Spleen (tissue), 7 donors: ENCODE data around the gene DMD.

Source experiments
- POLR2A ChIP-seq, 3 donors: fragments of 450-650 bp; IDR thresholded peaks; one replicate each; pipeline ENCODE4 v1.5.1; 2017; ENCODE audit warnings: antibody characterized with exemption in 3 of 3, mild to moderate bottlenecking in 1 of 3
- POLR2AphosphoS5 ChIP-seq, 3 donors: sonication (generic); formaldehyde crosslinking; IDR thresholded peaks; one replicate each; pipeline ENCODE4 v1.5.1; 2017; ENCODE audit warnings: antibody characterized with exemption in 3 of 3
- TF ChIP-seq, protein P1 (sequence below), 11 experiments: fragments of 200-600 bp in 7 of 11; fragments of 450-650 bp in 4 of 11; sonication (generic) in 4 of 11; IDR thresholded peaks in 8 of 11; conservative IDR thresholded peaks in 3 of 11; 1 replicate in 7 of 11; 2 replicates in 4 of 11; pipeline versions ENCODE4 v1.4.0 to v1.8.0; 2016 to 2021; ENCODE audit warnings: antibody characterized with exemption in 11 of 11, inconsistent platforms in 4 of 11, mild to moderate bottlenecking in 1 of 11
- donor health status: DM: no; HTN: no; CAD: no; lungs with moderate emphysema.
- donor health status: DM: no; HTN: no; CAD: no.
- donor health status: DM: no; HTN: no; CAD: no.

GRCh38 chrX:31934842-31935370 lies 1276.4 kb downstream of the DMD start:
- no peak for TF ChIP-seq POLR2A (IDR thresholded peaks at IDR 0.05)
- TF ChIP-seq, protein P1, sequence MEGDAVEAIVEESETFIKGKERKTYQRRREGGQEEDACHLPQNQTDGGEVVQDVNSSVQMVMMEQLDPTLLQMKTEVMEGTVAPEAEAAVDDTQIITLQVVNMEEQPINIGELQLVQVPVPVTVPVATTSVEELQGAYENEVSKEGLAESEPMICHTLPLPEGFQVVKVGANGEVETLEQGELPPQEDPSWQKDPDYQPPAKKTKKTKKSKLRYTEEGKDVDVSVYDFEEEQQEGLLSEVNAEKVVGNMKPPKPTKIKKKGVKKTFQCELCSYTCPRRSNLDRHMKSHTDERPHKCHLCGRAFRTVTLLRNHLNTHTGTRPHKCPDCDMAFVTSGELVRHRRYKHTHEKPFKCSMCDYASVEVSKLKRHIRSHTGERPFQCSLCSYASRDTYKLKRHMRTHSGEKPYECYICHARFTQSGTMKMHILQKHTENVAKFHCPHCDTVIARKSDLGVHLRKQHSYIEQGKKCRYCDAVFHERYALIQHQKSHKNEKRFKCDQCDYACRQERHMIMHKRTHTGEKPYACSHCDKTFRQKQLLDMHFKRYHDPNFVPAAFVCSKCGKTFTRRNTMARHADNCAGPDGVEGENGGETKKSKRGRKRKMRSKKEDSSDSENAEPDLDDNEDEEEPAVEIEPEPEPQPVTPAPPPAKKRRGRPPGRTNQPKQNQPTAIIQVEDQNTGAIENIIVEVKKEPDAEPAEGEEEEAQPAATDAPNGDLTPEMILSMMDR (IDR thresholded peaks at IDR 0.05 in 8 of 11, conservative IDR thresholded peaks at IDR 0.05 in 3 of 11) = no peak
- no peak for TF ChIP-seq POLR2AphosphoS5 (IDR thresholded peaks at IDR 0.05)
